Thoracic aorta (tissue), 2 donors: ENCODE measurements around the gene TUBB1. TPM values are rescaled to one million over a fixed set of nuclear protein-coding genes. Genes with fewer than 3 reads are reported as not detected.

Experiments
- ATAC-seq: fragments of 150-250 bp; one replicate; pipeline ENCODE4 v1.8.0; 2017; ENCODE audit warnings: low read depth; ENCODE audit not compliant: insufficient number of reproducible peaks, low FRiP score
- DNase-seq: peaks from one replicate; pipeline ENCODE4 v3.0.0-alpha.2; 2020; ENCODE audit warnings: low spot score
- H3K27ac ChIP-seq, 2 donors: fragments of 200-600 bp; sonication (generic); 1 replicate in 1 of 2; 2 replicates in 1 of 2; pipeline ENCODE4 v1.5.1; 2016; ENCODE audit warnings: mild to moderate bottlenecking in 2 of 2, moderate library complexity in 2 of 2
- H3K27me3 ChIP-seq: fragments of 200-600 bp; sonication (generic); replicated peaks from 2 replicates; pipeline ENCODE4 v1.6.0; 2016; ENCODE audit warnings: mild to moderate bottlenecking; ENCODE audit not compliant: insufficient read depth
- H3K36me3 ChIP-seq: fragments of 200-600 bp; sonication (generic); one replicate; pipeline ENCODE4 v1.5.1; 2016
- H3K4me1 ChIP-seq, 2 donors: fragments of 200-600 bp; sonication (generic); 1 replicate in 1 of 2; 2 replicates in 1 of 2; pipeline versions ENCODE4 v1.5.1 to v1.6.0; 2016; ENCODE audit warnings: low read depth in 2 of 2, mild to moderate bottlenecking in 1 of 2; ENCODE audit not compliant: control insufficient read depth in 1 of 2
- H3K4me3 ChIP-seq: fragments of 200-600 bp; sonication (generic); 2 replicates; pipeline ENCODE4 v1.5.1; 2016; ENCODE audit warnings: mild to moderate bottlenecking
- H3K9me3 ChIP-seq: fragments of 200-600 bp; sonication (generic); 2 replicates; pipeline ENCODE4 v1.5.1; 2016
- CTCF ChIP-seq: fragments of 200-600 bp; sonication (generic); IDR thresholded peaks from one replicate; pipeline ENCODE4 v1.5.1; 2019; ENCODE audit warnings: antibody characterized with exemption
- total RNA-seq, 2 donors: library from RNA; depleted of rRNA; stranded (reverse); fragments of >200 nt; gene quantifications; one replicate each; pipeline versions ENCODE4 v1.1.0 to v1.2.3, GENCODE V29; 2016

The TUBB1 gene
- total RNA-seq, 2 donors from 2014 or later = 0.54 TPM; not detected in 1

GRCh38 chr20:59006864-59007664 is 12.2 kb upstream of the TUBB1 start, which contains the start of gene CTSZ:
TSS of gene CTSZ (minus strand) at chr20:59007254. CDS start at chr20:59007128, 126 bp downstream.
- peak; percentile 64 for ATAC-seq
- Histone ChIP-seq H3K36me3 (peaks cover 3% of the 10 kb centered on the region), H3K9me3 (no peaks in the 10 kb centered on the region), H3K4me3 (peak within 1 kb of the TSS; percentile 81), H3K27me3 (no peaks in the 10 kb centered on the region), H3K4me1 (peaks cover 34 to 60% of the 10 kb centered on the region in 2 donors), H3K27ac (peak within 1 kb of the TSS; percentile 82 to 89)
- no peak for TF ChIP-seq CTCF
- no peak for DNase-seq

GRCh38 chr20:59007665-59008511 is 11.3 kb upstream of the TUBB1 start:
- peaks cover 34 to 60% of the 10 kb centered on the region in 2 donors for H3K4me1 ChIP-seq
- H3K9me3 ChIP-seq = no peaks in the 10 kb centered on the region
- peak overlapping the region; percentile 81 for H3K4me3 ChIP-seq
- peak overlapping the region; percentile 82 to 89 for H3K27ac ChIP-seq
- no peaks in the 10 kb centered on the region for H3K27me3 ChIP-seq
- no peak for TF ChIP-seq CTCF
- peaks cover 3% of the 10 kb centered on the region for H3K36me3 ChIP-seq
- DNase-seq (no peak), ATAC-seq (no peak)

DNA sequence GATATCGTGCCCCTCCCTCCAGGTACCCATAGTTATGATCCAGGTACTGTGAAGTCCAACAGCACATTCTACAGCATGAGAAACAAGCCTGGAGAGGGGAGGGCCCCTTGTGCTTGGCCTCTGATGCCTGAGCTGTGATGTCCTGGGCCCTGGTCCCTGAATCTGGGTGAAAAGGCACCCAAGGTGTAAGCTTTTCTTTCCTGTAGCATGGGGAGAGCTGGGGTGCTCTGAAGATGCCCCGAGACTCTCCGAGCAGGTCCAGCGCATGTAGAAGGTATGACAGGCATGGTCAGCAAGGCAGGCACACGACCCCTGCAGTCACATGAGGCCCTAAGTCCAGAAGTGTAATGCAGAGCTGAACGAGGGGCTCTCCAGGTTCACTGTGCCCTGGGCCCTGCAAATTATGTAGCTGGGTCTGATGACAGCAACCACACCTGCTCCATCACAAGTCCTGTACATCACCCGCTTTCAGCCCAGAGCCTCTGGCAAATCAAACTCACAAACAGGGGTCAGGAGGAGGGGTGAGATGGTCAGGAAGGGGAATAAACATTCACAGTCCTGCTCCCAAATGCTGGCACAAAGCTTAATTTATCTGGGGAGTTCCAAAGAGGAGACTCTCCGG is 10.4 kb upstream of the TUBB1 start:
- Histone ChIP-seq H3K36me3 (no peaks in the 10 kb centered on the region), H3K9me3 (no peaks in the 10 kb centered on the region), H3K4me3 (no peak overlapping the region), H3K27ac (peak overlapping the region; percentile 19 to 89), H3K27me3 (no peaks in the 10 kb centered on the region), H3K4me1 (peaks cover 33 to 56% of the 10 kb centered on the region in 2 donors)
- TF ChIP-seq CTCF = no peak
- DNase-seq (no peak), ATAC-seq (no peak)

GRCh38 chr20:59010321-59010994 is 8.8 kb upstream of the TUBB1 start:
- H3K4me3 ChIP-seq = no peak overlapping the region
- no peak for ATAC-seq
- no peaks in the 10 kb centered on the region for H3K9me3 ChIP-seq
- peaks cover 19 to 54% of the 10 kb centered on the region in 2 donors for H3K4me1 ChIP-seq
- no peaks in the 10 kb centered on the region for H3K36me3 ChIP-seq
- peak overlapping the region; percentile 56 to 82 for H3K27ac ChIP-seq
- no peak for DNase-seq
- H3K27me3 ChIP-seq = no peaks in the 10 kb centered on the region
- no peak for TF ChIP-seq CTCF
